HCT116 (cell line): ENCODE measurements around the gene TNS3. TPM values are rescaled to one million over a fixed set of nuclear protein-coding genes. Genes with fewer than 3 reads are reported as not detected.

Experiments used
- ATAC-seq: fragments of 200-7000 bp; cut with Tn5 transposase; 2 replicates; pipeline ENCODE4 v1.9.1; 2020; ENCODE audit warnings: mild to moderate bottlenecking, moderate library complexity
- BruUV-seq: library from RNA; stranded (reverse); fragments of 400-500 nt; replicated peaks from 2 replicates; lab custom pipeline; 2021; lab: Mats Ljungman, UMichigan
- CTCF ChIA-PET: fragments of 300-600 bp; sonication (Branson Sonifier 250); formaldehyde crosslinking; loops from one replicate; lab custom pipeline; 2021; ENCODE audit warnings: antibody characterized with exemption; lab: Charles Lee
- POLR2A ChIA-PET: fragments of 300-600, 350-600 bp; sonication (Branson Sonifier 250); formaldehyde crosslinking; loops from one replicate; lab custom pipeline; 2021; ENCODE audit warnings: antibody characterized with exemption; lab: Charles Lee
- RAD21 ChIA-PET, 2 experiments: fragments of 300-600 bp; sonication (Branson Sonifier 250); formaldehyde crosslinking; loops; one replicate each; lab custom pipeline; 2023; ENCODE audit warnings: low total read pairs in 2 of 2; ENCODE audit not compliant: uncharacterized antibody in 2 of 2, unreplicated experiment in 2 of 2, low non-redundant PET in 1 of 2; lab: Charles Lee
- DNase-seq: peaks from one replicate; pipeline ENCODE4 v3.0.0-alpha.2; 2010; ENCODE audit warnings: low read depth, low spot score
- H2AFZ ChIP-seq: fragments of 200-600 bp; shearing (Covaris generic), sonication (generic); 2 replicates; pipeline ENCODE4 v1.6.1; 2017; ENCODE audit warnings: low read depth, mixed run types, mixed read lengths, antibody characterized with exemption, low read length; ENCODE audit not compliant: poor library complexity, severe bottlenecking
- H3K27ac ChIP-seq: 2 replicates; pipeline ENCODE4 v1.5.1; 2012; ENCODE audit warnings: low read depth, low read length
- H3K27me3 ChIP-seq: fragments of 200-600 bp; sonication (generic); 2 replicates; pipeline ENCODE4 v1.6.1; 2016; ENCODE audit warnings: mixed run types, low read length, mixed read lengths; ENCODE audit not compliant: insufficient read depth
- H3K36me3 ChIP-seq, 2 experiments: fragments of 200-500 bp in 1 of 2; fragments of 200-600 bp in 1 of 2; sonication (Bioruptor generic) in 1 of 2; sonication (generic) in 1 of 2; 2 replicates each; pipeline versions ENCODE4 v1.5.1 to v1.6.1; 2014 to 2016; ENCODE audit warnings: low read length in 2 of 2, inconsistent platforms in 1 of 2, mixed read lengths in 1 of 2, mixed run types in 1 of 2; ENCODE audit not compliant: insufficient read depth in 2 of 2, control insufficient read depth in 1 of 2
- H3K4me1 ChIP-seq, 2 experiments: fragments of 200-600 bp in 1 of 2; sonication (generic) in 1 of 2; 2 replicates each; pipeline versions ENCODE4 v1.5.1 to v1.6.1; 2012 to 2017; ENCODE audit warnings: low read length in 2 of 2, inconsistent platforms in 1 of 2, mild to moderate bottlenecking in 1 of 2, mixed read lengths in 1 of 2, mixed run types in 1 of 2, moderate library complexity in 1 of 2; ENCODE audit not compliant: insufficient read depth in 2 of 2, control insufficient read depth in 1 of 2
- H3K4me2 ChIP-seq: fragments of 200-600 bp; sonication (generic); 2 replicates; pipeline ENCODE4 v1.6.1; 2017; ENCODE audit warnings: mixed run types, low read length, mixed read lengths
- H3K4me3 ChIP-seq, 2 experiments: fragments of 200-600 bp in 1 of 2; sonication (generic) in 1 of 2; replicated peaks in 1 of 2; 2 replicates each; pipeline ENCODE4 v1.5.1; 2011 to 2016; ENCODE audit warnings: low read length in 2 of 2, control low read depth in 1 of 2, low read depth in 1 of 2, mild to moderate bottlenecking in 1 of 2, mixed read lengths in 1 of 2, mixed run types in 1 of 2
- H3K79me2 ChIP-seq: fragments of 200-600 bp; sonication (generic); 2 replicates; pipeline ENCODE4 v1.6.1; 2017; ENCODE audit warnings: mild to moderate bottlenecking, mixed run types, low read length, moderate library complexity, mixed read lengths; ENCODE audit not compliant: insufficient read depth
- H3K9ac ChIP-seq: fragments of 200-600 bp; sonication (generic); 2 replicates; pipeline ENCODE4 v1.6.1; 2016; ENCODE audit warnings: low read length, mixed read lengths
- H3K9me2 ChIP-seq: fragments of 200-600 bp; sonication (generic), shearing (Covaris generic); 2 replicates; pipeline ENCODE4 v1.6.1; 2017; ENCODE audit warnings: mixed run types, mild to moderate bottlenecking, moderate library complexity; ENCODE audit not compliant: insufficient read depth
- H3K9me3 ChIP-seq, 2 experiments: fragments of 200-500 bp in 1 of 2; fragments of 200-600 bp in 1 of 2; sonication (Bioruptor generic) in 1 of 2; sonication (generic) in 1 of 2; 2 replicates each; pipeline ENCODE4 v1.6.1; 2014 to 2017; ENCODE audit warnings: low read length in 2 of 2, mixed read lengths in 2 of 2, inconsistent platforms in 1 of 2, low read depth in 1 of 2, mild to moderate bottlenecking in 1 of 2, mixed run types in 1 of 2, moderate library complexity in 1 of 2; ENCODE audit not compliant: control insufficient read depth in 1 of 2, insufficient read depth in 1 of 2
- H4K20me1 ChIP-seq: fragments of 200-600 bp; sonication (generic), shearing (Covaris generic); 2 replicates; pipeline ENCODE4 v1.6.1; 2017; ENCODE audit warnings: mixed run types, mild to moderate bottlenecking, moderate library complexity; ENCODE audit not compliant: insufficient read depth
- CEBPB ChIP-seq: IDR thresholded peaks from 2 replicates; pipeline ENCODE4 v1.6.1; 2012; ENCODE audit warnings: low read depth
- EGR1 ChIP-seq: IDR thresholded peaks from 2 replicates; pipeline ENCODE4 v1.6.1; 2012; ENCODE audit warnings: low read depth
- ELF1 ChIP-seq: IDR thresholded peaks from 2 replicates; pipeline ENCODE4 v1.6.1; 2012; ENCODE audit warnings: low read depth, borderline replicate concordance
- EZH2 ChIP-seq: fragments of 200-600 bp; sonication (generic); IDR thresholded peaks from 2 replicates; pipeline ENCODE4 v1.6.1; 2017; ENCODE audit warnings: antibody characterized with exemption, mixed run types
- EZH2phosphoT487 ChIP-seq: fragments of 200-600 bp; IDR thresholded peaks from 2 replicates; pipeline ENCODE4 v1.6.1; 2018; ENCODE audit warnings: antibody characterized with exemption, borderline replicate concordance
- FOSL1 ChIP-seq: IDR thresholded peaks from 2 replicates; pipeline ENCODE4 v1.6.1; 2012; ENCODE audit warnings: low read depth
- POLR2A ChIP-seq: IDR thresholded peaks from 2 replicates; pipeline ENCODE4 v1.7.0; 2011; ENCODE audit warnings: borderline replicate concordance; ENCODE audit not compliant: insufficient read depth, insufficient read length; ENCODE audit errors: extremely low read depth
- SP1 ChIP-seq: IDR thresholded peaks from 2 replicates; pipeline ENCODE4 v1.6.1; 2012; ENCODE audit warnings: low read depth
- SRF ChIP-seq: IDR thresholded peaks from 2 replicates; pipeline ENCODE4 v1.6.1; 2012; ENCODE audit warnings: low read depth
- ZFX ChIP-seq: fragments of 450-650 bp; IDR thresholded peaks from 2 replicates; pipeline ENCODE4 v1.6.1; 2017
- ZNF274 ChIP-seq: fragments of 200-500 bp; sonication (Bioruptor generic); IDR thresholded peaks from 2 replicates; pipeline ENCODE4 v1.6.1; 2014; ENCODE audit warnings: mild to moderate bottlenecking, low read depth, low read length, inconsistent platforms
- intact Hi-C: fragments of 100-400 bp; cut with micrococcal nuclease; formaldehyde crosslinking; loops from 2 replicates; pipeline ENCODE4 v1.10.0; 2022
- total RNA-seq: library from RNA; stranded (reverse); gene quantifications from one replicate; pipeline ENCODE4 v1.2.1, GENCODE V29; 2021; ENCODE audit not compliant: unreplicated experiment
- TF ChIP-seq, protein P1 (sequence below): IDR thresholded peaks from 2 replicates; pipeline ENCODE4 v1.6.1; 2011; ENCODE audit warnings: mild to moderate bottlenecking, low read length, moderate library complexity; ENCODE audit not compliant: insufficient replicate concordance; ENCODE audit errors: extremely low read depth
- TF ChIP-seq, protein P2 (sequence below): IDR thresholded peaks from 2 replicates; pipeline ENCODE4 v1.6.1; 2012
- TF ChIP-seq, protein P3 (sequence below): IDR thresholded peaks from 2 replicates; pipeline ENCODE4 v1.6.1; 2012

TNS3 gene
- total RNA-seq, 1 experiment from 2014 or later = 9.1 TPM

DNA sequence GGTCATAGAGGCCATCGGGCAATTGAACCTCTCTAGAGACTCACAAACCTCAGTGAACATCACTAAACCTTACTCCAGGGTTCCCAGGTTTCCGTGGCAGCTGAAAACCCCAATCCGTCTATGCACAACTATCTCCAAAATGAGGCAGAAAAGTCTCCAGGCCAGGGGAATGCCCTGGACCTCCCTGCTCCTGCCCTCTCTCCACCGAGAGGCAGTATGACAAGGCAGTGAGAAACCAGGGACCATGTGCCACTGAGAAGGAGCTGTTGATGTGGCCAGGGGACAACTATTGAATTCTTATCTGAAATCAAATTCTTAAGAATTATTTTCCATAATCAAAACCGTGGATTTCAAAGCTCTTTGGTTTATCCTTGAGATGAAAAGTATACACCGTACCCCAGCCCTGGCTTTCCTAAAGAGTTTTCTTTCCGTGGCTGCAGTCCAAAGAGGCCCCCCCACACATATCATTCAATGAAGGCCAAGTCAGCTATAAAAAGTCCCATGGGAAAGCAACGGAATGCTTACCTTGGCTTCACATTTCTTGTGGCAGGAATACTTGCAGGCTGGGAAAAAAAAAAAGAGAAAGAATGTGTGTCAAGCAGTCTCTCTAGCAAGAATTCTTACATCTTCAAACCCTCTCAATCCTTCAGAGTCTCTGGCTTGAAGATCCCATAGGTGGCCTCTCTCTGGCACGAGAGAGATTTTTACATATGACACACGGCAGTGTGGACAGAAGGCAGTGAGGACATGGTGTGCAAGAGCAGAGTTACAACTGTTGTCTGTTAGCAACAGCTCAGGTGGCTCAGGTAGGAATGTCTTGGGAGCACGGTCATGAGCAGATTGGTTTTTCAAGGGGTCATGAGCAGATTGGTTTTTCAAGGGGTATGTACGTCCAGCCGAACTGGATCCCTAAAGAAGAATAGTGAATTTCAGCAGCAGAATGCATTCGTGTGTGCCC is 75.2 kb downstream of the TNS3 start:
- H3K79me2 ChIP-seq = no peaks in the 10 kb centered on the region
- no peaks in the 10 kb centered on the region for H3K27me3 ChIP-seq
- ATAC-seq = no peak
- no peak for DNase-seq
- no peak overlapping the region for H3K4me2 ChIP-seq
- H4K20me1 ChIP-seq = no peaks in the 10 kb centered on the region
- POLR2A ChIA-PET = no interaction called here
- no peaks in the 10 kb centered on the region for H3K9me2 ChIP-seq
- no peaks in the 10 kb centered on the region for H3K36me3 ChIP-seq
- no peak overlapping the region for H3K9ac ChIP-seq
- H3K4me1 ChIP-seq = peaks cover 0 to under 1% of the 10 kb centered on the region in 2 experiments; a peak in 1 of 4 replicates
- H3K4me3 ChIP-seq = no peak overlapping the region
- BruUV-seq = no TSS peak
- CTCF ChIA-PET = no interaction called here
- intact Hi-C loops = no loop called here
- no peak overlapping the region for H2AFZ ChIP-seq
- H3K27ac ChIP-seq = no peak overlapping the region
- RAD21 ChIA-PET = no interaction called here
- TF ChIP-seq, protein P1, sequence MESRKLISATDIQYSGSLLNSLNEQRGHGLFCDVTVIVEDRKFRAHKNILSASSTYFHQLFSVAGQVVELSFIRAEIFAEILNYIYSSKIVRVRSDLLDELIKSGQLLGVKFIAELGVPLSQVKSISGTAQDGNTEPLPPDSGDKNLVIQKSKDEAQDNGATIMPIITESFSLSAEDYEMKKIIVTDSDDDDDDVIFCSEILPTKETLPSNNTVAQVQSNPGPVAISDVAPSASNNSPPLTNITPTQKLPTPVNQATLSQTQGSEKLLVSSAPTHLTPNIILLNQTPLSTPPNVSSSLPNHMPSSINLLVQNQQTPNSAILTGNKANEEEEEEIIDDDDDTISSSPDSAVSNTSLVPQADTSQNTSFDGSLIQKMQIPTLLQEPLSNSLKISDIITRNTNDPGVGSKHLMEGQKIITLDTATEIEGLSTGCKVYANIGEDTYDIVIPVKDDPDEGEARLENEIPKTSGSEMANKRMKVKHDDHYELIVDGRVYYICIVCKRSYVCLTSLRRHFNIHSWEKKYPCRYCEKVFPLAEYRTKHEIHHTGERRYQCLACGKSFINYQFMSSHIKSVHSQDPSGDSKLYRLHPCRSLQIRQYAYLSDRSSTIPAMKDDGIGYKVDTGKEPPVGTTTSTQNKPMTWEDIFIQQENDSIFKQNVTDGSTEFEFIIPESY = no peak
- no peaks in the 10 kb centered on the region for H3K9me3 ChIP-seq

- ChIA-PET POLR2A (no interaction called here), CTCF (no interaction called here), RAD21 (no interaction called here)
- Histone ChIP-seq H3K27ac (no peak overlapping the region), H3K4me2 (no peak overlapping the region), H3K4me3 (no peak overlapping the region), H4K20me1 (no peaks in the 10 kb centered on the region), H3K9me2 (no peaks in the 10 kb centered on the region), H3K9ac (no peak overlapping the region), H3K79me2 (no peaks in the 10 kb centered on the region), H3K27me3 (no peaks in the 10 kb centered on the region), H3K36me3 (no peaks in the 10 kb centered on the region), H3K4me1 (peaks cover 4 to 6% of the 10 kb centered on the region in 2 experiments; a peak in 1 of 4 replicates), H2AFZ (no peak overlapping the region), H3K9me3 (no peaks in the 10 kb centered on the region)
- no TSS peak for BruUV-seq
- DNase-seq = no peak
- intact Hi-C loops = no loop called here
- ATAC-seq = no peak
- TF ChIP-seq, protein P2, sequence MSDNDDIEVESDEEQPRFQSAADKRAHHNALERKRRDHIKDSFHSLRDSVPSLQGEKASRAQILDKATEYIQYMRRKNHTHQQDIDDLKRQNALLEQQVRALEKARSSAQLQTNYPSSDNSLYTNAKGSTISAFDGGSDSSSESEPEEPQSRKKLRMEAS = no peak
- TF ChIP-seq EGR1 (no peak), SP1 (no peak), FOSL1 (no peak), ZFX (no peak), SRF (no peak), EZH2phosphoT487 (no peak), ZNF274 (no peak), EZH2 (no peak), ELF1 (no peak), CEBPB (no peak), POLR2A (no peak)
- TF ChIP-seq, protein P1 = no peak
- TF ChIP-seq, protein P3, sequence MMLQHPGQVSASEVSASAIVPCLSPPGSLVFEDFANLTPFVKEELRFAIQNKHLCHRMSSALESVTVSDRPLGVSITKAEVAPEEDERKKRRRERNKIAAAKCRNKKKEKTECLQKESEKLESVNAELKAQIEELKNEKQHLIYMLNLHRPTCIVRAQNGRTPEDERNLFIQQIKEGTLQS = no peak
Observed at GRCh38 chr7:47505312-47506007, 76.5 kb downstream of the TNS3 start.
